Ascending aorta (tissue), 2 donors: ENCODE data around the gene PSG4. TPM values are rescaled to one million over a fixed set of nuclear protein-coding genes. Genes with fewer than 3 reads are reported as not detected.
"Not testable (repeated sequence)": the region's sequence is repeated elsewhere in the genome, so short reads cannot be mapped to it uniquely, and the experiment has no call there.

Experiments used
- DNase-seq, 2 donors: peaks; one replicate each; pipeline ENCODE4 v3.0.0-alpha.2; 2019; ENCODE audit warnings: low spot score in 2 of 2
- H3K27ac ChIP-seq, 2 donors: fragments of 200-600 bp; sonication (generic); one replicate each; pipeline ENCODE4 v1.5.1; 2016 to 2017; ENCODE audit warnings: mild to moderate bottlenecking in 1 of 2
- H3K27me3 ChIP-seq: fragments of 200-600 bp; sonication (generic); one replicate; pipeline ENCODE4 v1.5.1; 2017
- H3K36me3 ChIP-seq, 2 donors: fragments of 200-600 bp; sonication (generic); one replicate each; pipeline ENCODE4 v1.5.1; 2016
- H3K4me1 ChIP-seq, 2 donors: fragments of 200-600 bp; sonication (generic); one replicate each; pipeline ENCODE4 v1.5.1; 2016 to 2017; ENCODE audit warnings: mild to moderate bottlenecking in 1 of 2
- H3K4me3 ChIP-seq, 2 donors: fragments of 200-600 bp; sonication (generic); one replicate each; pipeline ENCODE4 v1.5.1; 2016 to 2017; ENCODE audit warnings: mild to moderate bottlenecking in 1 of 2
- H3K9me3 ChIP-seq, 2 donors: fragments of 200-600 bp; sonication (generic); one replicate each; pipeline ENCODE4 v1.5.1; 2016
- intact Hi-C: fragments of 100-400 bp; cut with DNase I; formaldehyde crosslinking; loops from one replicate; pipeline ENCODE4 v1.15.1; 2023
- total RNA-seq: library from RNA; depleted of rRNA; stranded (reverse); fragments of >200 nt; gene quantifications from one replicate; pipeline ENCODE4 v1.1.0, GENCODE V29; 2016
- TF ChIP-seq, protein P1 (sequence below), 3 experiments: fragments of 200-600 bp in 2 of 3; fragments of 450-650 bp in 1 of 3; sonication (generic) in 2 of 3; IDR thresholded peaks; one replicate each; pipeline ENCODE4 v1.5.1; 2016 to 2019; ENCODE audit warnings: antibody characterized with exemption in 3 of 3, mild to moderate bottlenecking in 1 of 3, moderate library complexity in 1 of 3

Gene PSG4
- total RNA-seq, 1 donor from 2014 or later, result not detected

DNA sequence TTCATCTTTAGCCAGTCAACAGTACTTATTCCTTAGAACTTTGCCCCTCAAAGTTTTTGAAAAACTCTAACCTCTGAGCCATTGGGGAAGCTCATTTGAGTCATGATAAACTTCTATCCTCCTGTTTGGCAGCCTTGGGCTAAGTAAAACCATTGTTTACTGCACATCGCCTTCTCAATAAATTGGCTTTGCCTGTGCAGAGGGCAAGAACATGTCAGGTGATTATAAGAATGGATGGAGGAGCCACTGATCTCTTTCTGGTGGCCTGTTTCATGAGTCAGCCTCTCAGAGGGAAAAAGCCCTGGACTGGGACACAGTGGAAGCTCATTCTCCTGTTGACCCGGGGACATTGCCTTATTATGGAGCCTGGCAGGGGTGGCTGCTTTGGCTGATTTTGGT is 19.4 kb upstream of the PSG4 start:
- peaks cover 0 to 23% of the 10 kb centered on the region in 2 donors for H3K9me3 ChIP-seq
- no peak overlapping the region for H3K4me3 ChIP-seq
- TF ChIP-seq, protein P1, sequence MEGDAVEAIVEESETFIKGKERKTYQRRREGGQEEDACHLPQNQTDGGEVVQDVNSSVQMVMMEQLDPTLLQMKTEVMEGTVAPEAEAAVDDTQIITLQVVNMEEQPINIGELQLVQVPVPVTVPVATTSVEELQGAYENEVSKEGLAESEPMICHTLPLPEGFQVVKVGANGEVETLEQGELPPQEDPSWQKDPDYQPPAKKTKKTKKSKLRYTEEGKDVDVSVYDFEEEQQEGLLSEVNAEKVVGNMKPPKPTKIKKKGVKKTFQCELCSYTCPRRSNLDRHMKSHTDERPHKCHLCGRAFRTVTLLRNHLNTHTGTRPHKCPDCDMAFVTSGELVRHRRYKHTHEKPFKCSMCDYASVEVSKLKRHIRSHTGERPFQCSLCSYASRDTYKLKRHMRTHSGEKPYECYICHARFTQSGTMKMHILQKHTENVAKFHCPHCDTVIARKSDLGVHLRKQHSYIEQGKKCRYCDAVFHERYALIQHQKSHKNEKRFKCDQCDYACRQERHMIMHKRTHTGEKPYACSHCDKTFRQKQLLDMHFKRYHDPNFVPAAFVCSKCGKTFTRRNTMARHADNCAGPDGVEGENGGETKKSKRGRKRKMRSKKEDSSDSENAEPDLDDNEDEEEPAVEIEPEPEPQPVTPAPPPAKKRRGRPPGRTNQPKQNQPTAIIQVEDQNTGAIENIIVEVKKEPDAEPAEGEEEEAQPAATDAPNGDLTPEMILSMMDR (IDR thresholded peaks at IDR 0.05), result no peak
- H3K4me1 ChIP-seq, result no peaks in the 10 kb centered on the region
- no peaks in the 10 kb centered on the region for H3K36me3 ChIP-seq
- DNase-seq, result no peak
- intact Hi-C loops, result no loop called here
- no peak overlapping the region for H3K27ac ChIP-seq
- H3K27me3 ChIP-seq, result no peaks in the 10 kb centered on the region

DNA sequence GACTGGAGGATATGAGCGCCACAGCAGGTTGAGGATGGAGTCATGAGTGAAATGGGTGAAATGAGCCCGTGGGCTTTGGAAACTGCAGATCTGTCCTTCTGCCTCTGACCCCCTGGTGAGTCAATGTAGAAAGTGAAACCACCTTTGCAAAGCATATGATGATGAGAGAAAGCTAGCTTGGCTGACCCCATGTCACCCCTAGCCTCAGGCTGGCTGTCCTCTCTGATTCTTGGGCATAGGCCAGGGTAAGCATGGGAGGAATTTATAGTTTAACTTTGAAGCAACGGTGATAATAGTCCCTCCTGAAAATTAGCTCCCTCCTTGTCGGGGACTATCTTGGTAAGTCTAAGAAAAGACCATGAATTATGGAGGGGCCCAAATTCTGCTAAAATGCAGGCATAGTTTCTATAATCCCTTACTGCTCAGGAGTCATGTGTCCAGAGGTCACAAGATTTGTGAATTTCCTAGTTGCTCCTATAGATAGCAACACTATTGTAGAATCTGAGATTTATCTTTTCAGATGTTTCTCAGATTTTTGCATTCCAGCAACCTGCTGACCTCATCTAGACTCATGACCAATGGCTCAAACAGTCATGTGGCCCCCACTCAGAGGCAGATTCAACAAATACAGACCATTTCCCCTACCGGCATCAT is 18.9 kb upstream of the PSG4 start:
- H3K9me3 ChIP-seq, result peaks cover 0 to 22% of the 10 kb centered on the region in 2 donors
- H3K4me1 ChIP-seq, H3K4me3 ChIP-seq, intact Hi-C loops, H3K27ac ChIP-seq, H3K27me3 ChIP-seq, DNase-seq, H3K36me3 ChIP-seq: not testable (repeated sequence)

DNA sequence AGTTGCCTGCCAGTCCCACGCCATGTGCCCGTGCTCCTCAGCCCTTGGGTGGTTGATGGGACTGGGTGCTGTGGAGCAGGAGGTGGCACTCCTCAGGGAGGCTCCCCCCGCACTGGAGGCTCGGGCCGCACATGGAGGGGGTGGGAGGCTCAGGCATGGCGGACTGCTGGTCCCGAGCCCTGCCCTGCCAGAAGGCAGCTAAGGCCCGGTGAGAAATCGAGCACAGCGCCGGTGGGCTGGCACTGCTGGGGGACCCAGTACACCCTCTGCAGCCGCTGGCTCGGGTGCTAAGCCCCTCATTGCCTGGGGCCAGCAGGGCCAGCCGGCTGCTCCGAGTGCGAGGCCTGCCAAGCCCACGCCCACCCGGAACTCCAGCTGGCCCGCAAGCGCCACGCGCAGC is 16.5 kb upstream of the PSG4 start:
- DNase-seq, H3K27ac ChIP-seq, H3K4me1 ChIP-seq, H3K9me3 ChIP-seq, H3K27me3 ChIP-seq, intact Hi-C loops, H3K36me3 ChIP-seq, H3K4me3 ChIP-seq: not testable (repeated sequence)

DNA sequence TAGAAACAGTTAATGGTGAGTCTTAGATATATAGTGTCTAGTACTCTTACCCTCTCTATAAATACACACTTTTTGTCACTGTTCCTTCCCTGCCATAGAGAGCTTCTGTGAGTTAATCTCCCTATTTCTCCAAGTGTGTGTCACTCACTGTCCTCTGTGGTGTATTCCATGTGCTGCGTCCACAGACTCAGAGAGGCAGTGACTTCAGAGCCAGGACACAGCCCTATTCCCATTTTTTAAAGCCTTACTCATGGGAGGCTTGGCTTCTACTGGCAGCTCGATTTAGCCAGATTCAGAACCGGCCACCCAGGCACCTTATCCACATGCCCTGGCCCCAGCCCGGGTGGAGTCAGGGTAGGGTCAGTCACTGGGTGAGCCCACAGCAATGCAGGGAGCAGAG is 13.7 kb upstream of the PSG4 start:
- H3K27ac ChIP-seq, H3K4me1 ChIP-seq, DNase-seq, intact Hi-C loops, H3K4me3 ChIP-seq, H3K9me3 ChIP-seq, H3K36me3 ChIP-seq, H3K27me3 ChIP-seq: not testable (repeated sequence)

DNA sequence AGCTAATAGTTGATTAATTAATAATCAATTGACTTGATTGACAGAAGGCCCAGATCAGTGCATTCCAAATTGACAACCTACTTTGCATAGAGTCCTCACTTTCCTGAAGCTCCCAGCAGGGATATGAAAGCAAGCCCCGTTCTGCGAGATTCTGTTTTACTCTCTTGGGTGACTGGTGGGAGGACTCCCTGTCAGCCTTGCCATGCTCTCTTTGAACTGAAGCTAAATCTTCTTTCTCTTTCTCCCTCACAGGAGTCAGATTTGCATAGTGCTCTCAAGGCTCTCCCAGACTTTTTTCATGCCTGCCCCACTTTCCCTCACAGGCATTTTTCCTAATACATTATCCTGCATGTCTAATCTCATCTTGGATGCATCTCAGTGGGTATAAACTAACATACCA is 10.4 kb upstream of the PSG4 start:
- H3K27me3 ChIP-seq, H3K4me1 ChIP-seq, DNase-seq, H3K4me3 ChIP-seq, intact Hi-C loops, H3K36me3 ChIP-seq, H3K27ac ChIP-seq, H3K9me3 ChIP-seq: not testable (repeated sequence)

DNA sequence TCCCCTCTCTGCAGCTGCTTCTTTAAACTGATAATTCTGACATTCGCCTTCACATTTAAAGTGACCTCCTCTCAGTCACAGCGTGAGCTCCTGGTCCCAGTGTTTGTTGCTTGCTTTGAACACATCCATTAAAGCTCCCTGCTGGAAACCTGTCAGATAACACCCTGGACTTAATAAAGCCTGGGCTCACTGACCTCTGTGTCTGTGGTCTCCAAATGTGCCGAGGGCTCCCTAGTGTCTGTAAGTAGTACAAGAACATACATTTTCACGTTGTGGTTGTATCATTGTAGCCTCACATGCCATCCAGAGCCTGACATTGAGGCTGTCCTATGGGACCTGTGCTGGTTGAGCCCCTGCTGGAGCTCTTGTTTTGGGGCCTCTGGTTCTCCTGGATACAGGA is 2.6 kb upstream of the PSG4 start:
- no peak overlapping the region for H3K27ac ChIP-seq
- no peak overlapping the region for H3K4me3 ChIP-seq
- no peaks in the 10 kb centered on the region for H3K4me1 ChIP-seq
- no peaks in the 10 kb centered on the region for H3K9me3 ChIP-seq
- no peaks in the 10 kb centered on the region for H3K27me3 ChIP-seq
- intact Hi-C loops, result no loop called here
- TF ChIP-seq, protein P1 (IDR thresholded peaks at IDR 0.05), result no peak
- no peak for DNase-seq
- no peaks in the 10 kb centered on the region for H3K36me3 ChIP-seq

DNA sequence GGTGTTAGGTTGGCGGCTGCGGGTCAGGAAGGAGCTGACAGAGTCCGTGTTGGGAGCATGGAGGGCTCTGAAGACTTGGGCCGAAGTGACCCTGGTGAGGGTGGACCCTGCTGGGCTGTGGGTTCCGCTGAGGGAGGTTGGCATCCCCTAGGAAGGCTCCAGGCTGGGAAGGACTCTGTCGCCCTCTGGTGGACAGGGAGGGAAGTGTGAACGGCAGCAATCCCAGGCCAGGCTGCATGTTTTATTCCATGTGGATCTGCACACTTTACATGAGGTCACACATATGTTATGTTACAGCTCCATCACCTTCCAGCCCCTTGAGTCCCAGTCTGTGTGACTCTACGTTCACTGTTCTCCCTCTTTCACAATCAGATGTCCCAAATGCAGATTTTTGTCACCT is 1.7 kb upstream of the PSG4 start:
- intact Hi-C loops, H3K36me3 ChIP-seq, H3K27me3 ChIP-seq, H3K4me3 ChIP-seq, H3K27ac ChIP-seq, H3K9me3 ChIP-seq, H3K4me1 ChIP-seq, DNase-seq: not testable (repeated sequence)

DNA sequence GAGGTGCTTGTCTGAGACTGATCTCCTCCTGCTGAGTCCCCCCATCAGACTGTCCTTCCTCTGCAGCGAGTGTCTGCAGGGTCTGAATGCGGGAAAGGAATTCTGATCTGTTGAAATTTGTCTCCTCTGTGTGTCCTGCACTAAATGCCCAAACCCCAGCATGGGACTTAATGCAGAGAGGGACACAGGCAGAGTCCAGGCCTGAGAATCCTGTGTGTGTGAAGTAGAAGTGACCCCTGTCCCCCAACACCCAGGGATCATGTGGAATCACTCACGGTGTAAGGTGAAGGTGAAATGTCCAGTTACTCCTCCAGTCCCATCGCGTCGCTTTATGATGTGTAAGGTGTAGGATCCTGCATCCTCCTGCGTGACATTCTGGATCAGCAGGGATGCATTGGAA is 1.8 kb downstream of the PSG4 start:
- H3K4me3 ChIP-seq, intact Hi-C loops, H3K36me3 ChIP-seq, H3K27ac ChIP-seq, DNase-seq, H3K27me3 ChIP-seq, H3K4me1 ChIP-seq, H3K9me3 ChIP-seq: not testable (repeated sequence)

DNA sequence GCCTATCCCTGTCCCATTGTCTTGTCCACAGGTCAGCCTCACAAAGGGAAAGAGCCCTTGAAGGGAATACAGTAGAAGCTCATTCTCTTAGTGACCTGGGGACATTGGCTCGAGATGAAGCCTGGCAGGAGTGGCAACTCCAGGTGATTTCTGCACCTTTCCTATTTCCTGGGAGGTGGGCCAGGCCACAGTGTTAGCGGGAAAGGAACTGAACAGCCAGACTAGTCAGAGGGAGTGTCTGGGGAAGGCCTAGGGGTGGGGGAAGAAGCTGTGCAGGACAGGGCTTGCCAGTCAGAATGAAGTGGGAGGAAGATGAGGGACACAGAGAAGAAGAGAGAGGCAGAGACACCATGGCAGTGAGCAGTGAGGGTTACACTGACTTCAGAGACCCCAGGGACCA is 3.5 kb downstream of the PSG4 start:
- intact Hi-C loops, H3K9me3 ChIP-seq, H3K4me3 ChIP-seq, H3K27me3 ChIP-seq, H3K4me1 ChIP-seq, H3K27ac ChIP-seq, DNase-seq, H3K36me3 ChIP-seq: not testable (repeated sequence)

DNA sequence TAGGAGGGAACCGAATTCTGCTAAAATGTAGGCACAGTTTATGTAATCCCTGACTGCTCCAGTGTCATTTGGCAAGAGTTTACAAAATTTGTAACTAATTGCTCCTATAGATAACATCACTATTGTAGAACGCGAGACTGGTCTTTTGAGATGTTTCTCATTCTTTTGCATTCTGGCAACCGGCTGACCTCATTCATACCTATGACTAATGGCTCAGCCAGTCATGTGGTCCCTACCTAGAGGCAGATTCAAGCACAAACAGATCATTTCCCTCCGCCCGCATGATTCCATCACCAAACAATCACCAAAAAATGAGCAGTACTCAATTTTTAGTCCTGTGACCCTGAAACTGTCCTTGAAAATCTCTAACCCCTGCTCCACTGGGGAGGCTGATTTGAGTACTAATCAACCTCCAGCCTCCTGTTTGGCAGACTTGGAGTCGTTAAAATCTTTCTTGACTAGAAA is 4.1 kb downstream of the PSG4 start:
- H3K36me3 ChIP-seq, DNase-seq, H3K9me3 ChIP-seq, intact Hi-C loops, H3K4me1 ChIP-seq, H3K4me3 ChIP-seq, H3K27ac ChIP-seq, H3K27me3 ChIP-seq: not testable (repeated sequence)

DNA sequence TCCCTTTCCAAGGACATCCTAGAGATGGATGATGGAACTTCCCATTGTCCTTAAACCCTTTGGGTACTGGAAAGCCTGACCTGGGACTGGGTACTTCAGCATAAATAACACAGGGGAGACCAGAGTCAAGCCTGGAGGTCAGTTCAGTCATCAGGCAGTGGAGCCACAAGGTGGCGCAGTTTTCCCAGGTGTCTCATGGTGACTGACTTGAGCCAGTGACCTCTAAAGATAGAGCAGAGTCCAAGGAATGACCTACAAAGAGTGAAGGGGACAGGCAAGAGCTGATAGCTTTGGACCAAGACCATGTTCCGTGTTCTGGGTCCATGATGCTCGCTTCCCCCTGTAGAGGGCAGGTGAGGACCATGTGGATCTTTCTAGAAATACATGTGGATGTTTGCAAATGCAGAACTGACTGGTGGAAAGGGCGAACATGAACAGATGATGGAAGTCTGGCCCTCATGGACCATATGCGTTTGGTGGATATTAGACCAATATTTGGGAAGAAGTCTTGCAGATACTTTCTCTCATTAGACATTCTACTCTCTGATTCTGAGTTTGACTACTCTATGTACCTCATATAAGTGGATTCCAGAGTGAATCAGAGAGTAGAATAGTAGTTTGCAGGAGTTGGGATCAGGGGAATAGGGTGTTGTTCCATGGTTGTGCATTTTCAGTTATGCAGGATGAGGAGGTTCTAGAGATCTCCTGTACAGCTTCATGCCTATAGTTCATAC is 6.6 kb downstream of the PSG4 start:
- DNase-seq, intact Hi-C loops, H3K9me3 ChIP-seq, H3K27me3 ChIP-seq, H3K36me3 ChIP-seq, H3K4me1 ChIP-seq, H3K4me3 ChIP-seq, H3K27ac ChIP-seq: not testable (repeated sequence)

DNA sequence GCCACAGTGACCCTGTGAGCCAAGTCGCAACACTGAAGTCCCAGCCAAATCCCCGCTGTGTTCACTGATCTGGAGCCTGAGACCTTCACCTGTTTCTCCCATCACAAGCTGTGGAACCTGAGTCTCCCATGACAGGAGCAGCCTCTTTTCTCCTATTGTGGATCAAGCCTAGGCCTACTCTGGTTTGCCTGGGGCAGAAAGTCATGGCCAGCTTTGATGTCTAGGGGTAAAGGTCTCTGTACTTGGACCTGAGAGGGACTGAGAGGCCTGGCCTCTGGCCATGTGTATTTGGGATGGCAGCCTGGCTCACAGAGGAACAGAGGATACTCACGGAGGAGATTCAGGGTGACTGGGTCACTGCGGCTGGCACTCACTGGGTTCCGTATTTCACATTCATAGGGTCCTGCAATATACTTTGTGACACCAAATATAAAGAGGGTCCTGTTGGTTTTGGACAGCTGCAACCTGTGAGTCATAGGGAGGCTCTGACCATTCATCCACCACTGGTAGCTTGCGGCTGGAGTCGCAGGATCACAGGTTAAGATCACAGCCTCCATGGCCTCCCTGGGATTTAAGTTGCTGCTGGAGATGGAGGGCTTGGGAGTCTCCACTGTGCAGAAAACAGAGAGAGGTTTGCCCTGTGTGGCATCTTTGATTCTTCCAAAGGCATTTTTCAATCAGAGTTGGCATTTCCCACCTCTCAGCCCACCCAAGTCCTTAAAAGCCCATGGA is 7.6 kb downstream of the PSG4 start:
- H3K27ac ChIP-seq, DNase-seq, intact Hi-C loops, H3K4me1 ChIP-seq, H3K4me3 ChIP-seq, H3K27me3 ChIP-seq, H3K36me3 ChIP-seq, H3K9me3 ChIP-seq: not testable (repeated sequence)
